GM19193 (cell line): ENCODE measurements around the gene NEDD4.

Experiments used
- POLR2A ChIP-seq: IDR thresholded peaks from 4 replicates; pipeline ENCODE4 v1.6.1; 2011; ENCODE audit not compliant: insufficient read depth, insufficient read length; ENCODE audit errors: extremely low read depth

NEDD4 gene

GRCh38 chr15:56019060-56019793 is 25.8 kb upstream of the NEDD4 start:
- TF ChIP-seq POLR2A, result no peak

GRCh38 chr15:56017920-56018319 is 24.5 kb upstream of the NEDD4 start:
- no peak for TF ChIP-seq POLR2A

- TF ChIP-seq POLR2A, result no peak
These were observed 24.1 kb upstream of the NEDD4 start for GRCh38 chr15:56017511-56017910.

DNA sequence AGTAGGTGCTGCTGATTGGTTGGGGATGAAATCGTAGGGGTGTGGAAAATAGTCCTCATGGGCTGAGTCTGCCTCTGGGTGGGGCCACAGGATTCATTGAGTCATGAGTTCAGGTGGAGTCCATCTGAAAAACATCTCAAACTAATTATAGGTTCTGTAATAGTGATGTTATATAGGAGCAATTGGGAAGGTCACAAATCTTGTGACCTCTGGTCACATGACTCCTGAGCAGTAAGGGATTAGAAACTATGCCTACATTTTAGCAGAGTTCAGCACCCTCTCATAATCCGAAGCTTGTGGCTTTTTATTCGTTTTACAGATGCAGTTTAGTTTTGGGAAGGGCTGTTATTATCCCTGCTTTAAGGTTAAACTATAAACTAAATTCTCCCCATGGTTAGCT is 22.9 kb upstream of the NEDD4 start:
- TF ChIP-seq POLR2A, result no peak

- no peak for TF ChIP-seq POLR2A
These were observed 21.3 kb upstream of the NEDD4 start for GRCh38 chr15:56014677-56015076.

GRCh38 chr15:56001471-56002078 is 8.2 kb upstream of the NEDD4 start:
- no peak for TF ChIP-seq POLR2A

DNA sequence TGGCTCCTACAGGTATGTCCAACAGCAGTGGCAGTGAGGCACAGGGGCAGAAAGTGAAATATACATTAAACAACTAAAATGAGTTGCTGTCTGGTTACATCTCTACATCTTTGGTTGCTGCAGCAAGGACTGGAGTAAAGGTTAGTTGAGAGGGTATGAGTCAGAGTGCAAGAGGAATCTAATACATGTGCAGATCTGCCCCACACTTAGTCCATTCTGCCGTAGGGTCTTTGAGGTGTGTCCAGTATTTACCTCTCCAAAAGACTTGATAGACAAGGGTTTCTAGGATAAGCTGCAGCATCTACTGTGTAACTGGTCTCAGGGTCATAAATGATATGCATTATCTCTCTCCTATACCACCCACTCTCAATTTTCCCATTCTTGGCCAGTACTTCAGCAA is 6.2 kb upstream of the NEDD4 start:
- TF ChIP-seq POLR2A, result no peak

- no peak for TF ChIP-seq POLR2A
These were observed 5.1 kb upstream of the NEDD4 start for GRCh38 chr15:55998478-55998877.

- TF ChIP-seq POLR2A, result no peak
These were observed 570 bp upstream of the NEDD4 start for GRCh38 chr15:55993804-55994560.

DNA sequence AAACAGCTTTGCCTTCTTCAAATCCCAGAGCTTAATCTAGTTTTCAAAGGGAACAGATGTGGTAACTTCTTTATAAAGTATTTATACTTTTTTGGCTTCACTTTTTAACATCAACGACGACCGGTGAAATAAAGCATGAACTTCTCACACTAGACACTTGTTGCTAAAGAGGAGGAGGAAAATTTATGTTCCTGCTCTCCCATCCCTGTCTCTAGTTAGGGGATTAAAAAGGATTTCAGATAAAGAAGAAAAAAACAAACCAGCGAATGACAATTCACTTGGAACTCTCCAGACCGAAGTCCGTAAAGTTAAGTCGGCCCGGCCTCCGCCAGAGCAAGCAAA is 672 bp downstream of the NEDD4 start:
- no peak for TF ChIP-seq POLR2A

DNA sequence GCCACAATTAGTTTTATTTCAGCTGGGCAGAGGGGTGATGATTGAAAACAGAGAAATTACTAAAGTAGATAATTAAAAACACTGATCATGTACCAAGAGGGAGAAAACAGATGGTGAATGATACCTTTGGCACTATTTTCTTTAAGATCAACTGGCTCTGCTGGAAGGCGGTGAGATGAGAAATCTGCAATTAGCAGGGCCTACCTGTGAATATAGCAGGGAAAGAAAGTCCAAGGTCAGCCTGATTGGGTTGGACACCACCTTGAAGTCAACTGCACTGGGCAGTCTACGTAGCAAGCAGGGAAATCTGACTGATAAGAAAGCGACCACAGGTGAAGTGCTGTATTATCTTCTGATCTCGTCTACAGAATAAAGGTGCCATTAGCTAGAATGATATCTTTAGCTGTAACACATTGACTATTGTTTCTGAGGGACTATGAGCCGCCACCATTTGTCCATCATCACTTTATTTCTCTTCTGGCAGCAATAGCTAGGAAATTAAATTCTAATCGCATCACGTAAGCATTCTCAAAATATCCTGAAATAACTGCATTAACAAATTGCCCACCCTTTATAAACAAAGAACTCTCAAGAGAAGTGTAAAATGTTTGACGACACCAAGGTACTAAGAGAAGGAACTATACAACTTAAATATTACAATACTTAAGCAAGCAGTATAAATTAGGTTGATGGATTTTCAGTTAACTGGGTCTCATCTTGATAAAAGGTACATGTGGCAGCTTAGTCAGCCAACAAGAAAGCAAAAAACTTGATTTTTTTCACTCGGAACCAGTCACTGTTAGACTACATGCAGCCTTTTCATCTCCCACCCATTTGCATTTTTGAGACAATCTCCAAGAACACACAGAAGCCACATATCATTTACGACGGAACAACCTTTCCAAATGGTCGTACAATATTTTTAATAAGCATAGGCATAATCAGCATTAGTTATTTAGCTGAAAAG is 1.3 kb downstream of the NEDD4 start:
- no peak for TF ChIP-seq POLR2A

GRCh38 chr15:55990998-55991397 is 2.4 kb downstream of the NEDD4 start:
- no peak for TF ChIP-seq POLR2A

DNA sequence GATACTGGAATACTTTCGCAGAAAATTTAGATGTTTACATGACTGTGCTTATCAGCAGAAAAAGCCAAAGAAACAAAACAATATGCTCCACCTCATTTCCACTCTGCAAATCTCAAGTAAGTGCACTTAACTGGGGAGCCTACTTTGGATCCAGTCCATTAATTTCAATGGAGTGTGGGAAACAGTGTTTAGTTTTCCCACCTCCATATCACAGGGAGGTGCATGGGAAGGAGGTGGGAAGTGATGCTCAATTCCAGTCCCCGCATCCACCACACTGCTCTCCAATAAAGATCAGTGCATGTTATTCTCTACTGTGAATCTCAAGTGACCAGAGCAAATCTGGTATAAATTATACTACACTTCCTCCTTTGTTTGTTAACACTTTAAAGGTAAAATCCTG is 2.9 kb downstream of the NEDD4 start:
- TF ChIP-seq POLR2A, result no peak

DNA sequence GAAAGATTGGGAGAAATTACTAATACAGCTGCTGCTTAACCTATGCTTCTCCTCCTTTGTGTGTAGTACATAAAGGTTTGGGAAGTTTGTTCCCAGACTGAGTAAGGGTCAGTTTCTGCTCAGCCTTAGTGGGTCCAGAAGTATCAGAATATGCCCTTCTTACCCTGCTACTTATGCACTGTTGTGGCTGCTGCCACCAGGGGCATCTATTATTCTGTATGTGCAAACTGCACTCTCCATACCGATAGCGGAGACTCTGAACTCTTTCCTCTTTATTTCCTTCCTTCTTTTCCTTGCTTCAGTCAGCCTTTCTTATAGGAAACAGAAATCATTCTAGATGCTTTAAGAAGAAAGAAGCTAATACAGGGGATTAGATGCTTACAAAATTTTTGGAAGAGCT is 4.0 kb downstream of the NEDD4 start:
- no peak for TF ChIP-seq POLR2A

- no peak for TF ChIP-seq POLR2A
These were observed 11.7 kb downstream of the NEDD4 start for GRCh38 chr15:55981582-55982249.

GRCh38 chr15:55980511-55980910 is 12.9 kb downstream of the NEDD4 start:
- no peak for TF ChIP-seq POLR2A
